Pancreas (tissue), 10 donors: ENCODE data around the gene C5orf22. TPM values are rescaled to one million over a fixed set of nuclear protein-coding genes. Genes with fewer than 3 reads are reported as not detected.

ENCODE experiments used
- ATAC-seq, 4 donors: fragments of 200-7000 bp; cut with Tn5 transposase; one replicate each; pipeline versions ENCODE4 v1.8.0 to v1.9.1; 2020; ENCODE audit warnings: mild to moderate bottlenecking in 4 of 4, moderate library complexity in 4 of 4
- DNase-seq, 6 donors: peaks; one replicate each; pipeline ENCODE4 v3.0.0-alpha.2; 2020
- FAIRE-seq: peaks from 2 replicates; lab custom pipeline; 2012; peaks lifted over from hg19 to GRCh38; lab: Jason Lieb, UNC
- H3K27ac ChIP-seq, 4 donors: fragments of 200-600 bp; sonication (generic); 1 replicate in 3 of 4; 2 replicates in 1 of 4; pipeline versions ENCODE4 v1.5.0 to v1.8.0; 2020
- H3K27me3 ChIP-seq, 4 donors: fragments of 200-600 bp; one replicate each; pipeline ENCODE4 v1.8.0; 2021
- H3K36me3 ChIP-seq, 3 donors: fragments of 200-600 bp; sonication (generic) in 1 of 3; one replicate each; pipeline versions ENCODE4 v1.5.0 to v1.8.0; 2020 to 2021
- H3K4me1 ChIP-seq, 3 donors: fragments of 200-600 bp; one replicate each; pipeline ENCODE4 v1.8.0; 2021
- H3K4me3 ChIP-seq, 4 donors: fragments of 200-600 bp; sonication (generic) in 2 of 4; one replicate each; pipeline versions ENCODE4 v1.5.0 to v1.8.0; 2020 to 2021
- H3K9me3 ChIP-seq, 4 donors: fragments of 200-600 bp; one replicate each; pipeline ENCODE4 v1.8.0; 2021
- CTCF ChIP-seq, 4 donors: fragments of 200-600 bp; sonication (generic) in 3 of 4; IDR thresholded peaks; one replicate each; pipeline versions ENCODE4 v1.5.0 to v1.8.0; 2021; ENCODE audit warnings: antibody characterized with exemption in 4 of 4
- WGBS, 2 donors: extraction: QIAGEN DNeasy Blood & Tissue Kit; methylation state at CpG; one replicate each; pipeline ENCODE4 v1.1.7; 2013; 5-methylcytosine and 5-hydroxymethylcytosine counted together
- intact Hi-C, 3 donors: fragments of 100-400 bp; cut with DNase I; formaldehyde crosslinking; loops; one replicate each; pipeline versions ENCODE4 v1.11.1 to v1.14.2; 2022
- polyA plus RNA-seq, 2 donors: library from polyadenylated mRNA; stranded (reverse); fragments of 200-250 nt; gene quantifications; one replicate each; pipeline ENCODE4 v1.2.3, GENCODE V29; 2013
- total RNA-seq, 6 donors: library from RNA; stranded (reverse); fragmentation: NEBNext Ultra II Directional in 4 of 6; extraction: Animal tissue kit (Norgen Biotek cat#: 25700) in 4 of 6; gene quantifications; one replicate each; pipeline versions ENCODE4 v1.2.1 to v1.2.4, GENCODE V29; 2021 to 2023
- donor health status: healthy with polysubstance abuse.
- donor health status: DM: no; HTN: no; CAD: no; lungs with moderate emphysema.
- donor health status: DM: no; HTN: no; CAD: no.
- donor health status: control.
- donor health status: control.
- donor health status: Bipolar disorder and iron deficiency.
- donor health status: DM: yes; HTN: yes; CAD: no.
- donor health status: DM: no; HTN: no; CAD: no.
- donor health status: DM: no; HTN: no; CAD: no.
- donor health status: DM: yes; HTN: yes; CAD: no.

The C5orf22 gene
- total and polyA plus RNA-seq, 8 donors, result 4.8 to 14.6 (median 10.0) TPM

GRCh38 chr5:31492869-31493268 lies 39.2 kb upstream of the C5orf22 start:
- no peak for DNase-seq

GRCh38 chr5:31495336-31495735 lies 36.8 kb upstream of the C5orf22 start:
- 90 to 95% methylated on average over 4 of the region's 4 CpGs for WGBS, 2 donors
- no peak for DNase-seq
- FAIRE-seq, result no peak
- intact Hi-C loops, result no loop called here
- Histone ChIP-seq H3K4me1 (no peaks in the 10 kb centered on the region), H3K9me3 (no peaks in the 10 kb centered on the region), H3K36me3 (peaks cover 4 to 53% (median 7%) of the 10 kb centered on the region in 3 donors), H3K4me3 (no peak overlapping the region), H3K27ac (no peak overlapping the region), H3K27me3 (no peaks in the 10 kb centered on the region)
- no peak for TF ChIP-seq CTCF (IDR thresholded peaks at IDR 0.05)
- ATAC-seq, result no peak

More at GRCh38 chr5:31492869-31493268, 39.2 kb upstream of the C5orf22 start:
- H3K36me3 ChIP-seq, result peaks cover 4 to 42% (median 13%) of the 10 kb centered on the region in 3 donors
- no peak overlapping the region for H3K4me3 ChIP-seq
- intact Hi-C loops, result no loop called here
- FAIRE-seq, result no peak
- TF ChIP-seq CTCF (IDR thresholded peaks at IDR 0.05), result no peak
- no peaks in the 10 kb centered on the region for H3K27me3 ChIP-seq
- no peaks in the 10 kb centered on the region for H3K4me1 ChIP-seq
- H3K9me3 ChIP-seq, result no peaks in the 10 kb centered on the region
- no peak overlapping the region for H3K27ac ChIP-seq
- ATAC-seq, result peak in 1 of 4 donors; percentile 62
- 66 to 74% methylated on average over 4 of the region's 4 CpGs for WGBS, 2 donors

- 87 to 97% methylated on average over 2 of the region's 2 CpGs for WGBS, 2 donors
- no peak for TF ChIP-seq CTCF (IDR thresholded peaks at IDR 0.05)
- intact Hi-C loops, result no loop called here
- Histone ChIP-seq H3K9me3 (no peaks in the 10 kb centered on the region), H3K27me3 (no peaks in the 10 kb centered on the region), H3K27ac (no peak overlapping the region), H3K4me3 (no peak overlapping the region), H3K4me1 (no peaks in the 10 kb centered on the region), H3K36me3 (peaks cover 4 to 53% (median 7%) of the 10 kb centered on the region in 3 donors)
- DNase-seq (no peak), FAIRE-seq (no peak), ATAC-seq (no peak)
Measured at GRCh38 chr5:31496301-31496700, 35.8 kb upstream of the C5orf22 start.

- DNase-seq, result no peak
- Histone ChIP-seq H3K4me3 (no peak overlapping the region), H3K9me3 (no peaks in the 10 kb centered on the region), H3K27ac (no peak overlapping the region), H3K4me1 (no peaks in the 10 kb centered on the region), H3K27me3 (no peaks in the 10 kb centered on the region), H3K36me3 (peaks cover 4 to 52% (median 7%) of the 10 kb centered on the region in 3 donors)
- intact Hi-C loops, result no loop called here
- TF ChIP-seq CTCF (IDR thresholded peaks at IDR 0.05), result no peak
- 94 to 96% methylated on average over 6 of the region's 6 CpGs for WGBS, 2 donors
- no peak for ATAC-seq
- FAIRE-seq, result no peak
Measured at GRCh38 chr5:31496891-31497290, 35.2 kb upstream of the C5orf22 start.

- WGBS, 2 donors, result 95 to 96% methylated on average over 4 of the region's 4 CpGs
- H3K4me3 ChIP-seq, result no peak overlapping the region
- no peak for FAIRE-seq
- no peaks in the 10 kb centered on the region for H3K27me3 ChIP-seq
- TF ChIP-seq CTCF (IDR thresholded peaks at IDR 0.05), result no peak
- no peaks in the 10 kb centered on the region for H3K9me3 ChIP-seq
- no peaks in the 10 kb centered on the region for H3K4me1 ChIP-seq
- intact Hi-C loops, result no loop called here
- ATAC-seq, result no peak
- no peak overlapping the region for H3K27ac ChIP-seq
- DNase-seq, result no peak
- H3K36me3 ChIP-seq, result peaks cover 0 to 56% (median 7%) of the 10 kb centered on the region in 3 donors
Measured at GRCh38 chr5:31500256-31500655, 31.8 kb upstream of the C5orf22 start.
